Thyroid gland (tissue), 4 donors: ENCODE results near the gene OTOP3. TPM values are rescaled to one million over a fixed set of nuclear protein-coding genes. Genes with fewer than 3 reads are reported as not detected.

Experiments used
- DNase-seq, 2 donors: peaks; one replicate each; pipeline ENCODE4 v3.0.0-alpha.2; 2019
- H3K27ac ChIP-seq, 3 donors: fragments of 200-600 bp; sonication (generic); 1 replicate in 2 of 3; 2 replicates in 1 of 3; pipeline ENCODE4 v1.5.1; 2016 to 2019; ENCODE audit warnings: mild to moderate bottlenecking in 1 of 3, moderate library complexity in 1 of 3
- H3K27me3 ChIP-seq: fragments of 200-600 bp; sonication (generic); one replicate; pipeline ENCODE4 v1.5.1; 2019
- H3K36me3 ChIP-seq, 2 donors: fragments of 200-600 bp; sonication (generic); one replicate each; pipeline ENCODE4 v1.5.1; 2016 to 2019
- H3K4me1 ChIP-seq, 2 donors: fragments of 200-600 bp; sonication (generic); one replicate each; pipeline ENCODE4 v1.5.1; 2017 to 2019
- H3K4me3 ChIP-seq, 3 donors: fragments of 200-600 bp; sonication (generic); replicated peaks in 1 of 3; 1 replicate in 2 of 3; 2 replicates in 1 of 3; pipeline ENCODE4 v1.5.1; 2016; ENCODE audit warnings: mild to moderate bottlenecking in 1 of 3
- H3K9me3 ChIP-seq: fragments of 200-600 bp; sonication (generic); one replicate; pipeline ENCODE4 v1.5.1; 2017
- CTCF ChIP-seq, 6 experiments: fragments of 200-600 bp in 3 of 6; fragments of 450-650 bp in 3 of 6; sonication (generic) in 3 of 6; IDR thresholded peaks; one replicate each; pipeline ENCODE4 v1.5.1; 2016 to 2019; ENCODE audit warnings: antibody characterized with exemption in 6 of 6, mild to moderate bottlenecking in 2 of 6, inconsistent platforms in 1 of 6, moderate library complexity in 1 of 6
- POLR2A ChIP-seq, 2 donors: fragments of 450-650 bp; IDR thresholded peaks; one replicate each; pipeline ENCODE4 v1.6.1; 2017; ENCODE audit warnings: antibody characterized with exemption in 2 of 2, mild to moderate bottlenecking in 2 of 2, moderate library complexity in 1 of 2
- WGBS, 2 donors: methylation state at CpG; one replicate each; pipeline ENCODE4 v1.1.5; 2017; 5-methylcytosine and 5-hydroxymethylcytosine counted together
- intact Hi-C: fragments of 100-400 bp; cut with DNase I; formaldehyde crosslinking; loops from one replicate; pipeline ENCODE4 v1.15.1; 2023
- total RNA-seq, 4 donors: library from RNA; depleted of rRNA; stranded (reverse); fragments of >200 nt; gene quantifications; one replicate each; pipeline ENCODE4 v1.2.3, GENCODE V29; 2016

The OTOP3 gene
- total RNA-seq, 4 donors from 2014 or later: not detected

GRCh38 chr17:74959826-74960515 is 24.3 kb downstream of the OTOP3 start:
- intact Hi-C loops: loop anchor here (5.0 kb wide), 3 partner anchors 152 to 242 kb away; partner anchors contain the start of gene NHERF1
- peaks cover 0 to 3% of the 10 kb centered on the region in 2 donors for H3K4me1 ChIP-seq
- no peaks in the 10 kb centered on the region for H3K27me3 ChIP-seq
- H3K36me3 ChIP-seq: no peaks in the 10 kb centered on the region
- no peak for DNase-seq
- WGBS, 2 donors: 78 to 85% methylated on average over 5 to 14 of the region's 14 CpGs
- no peak overlapping the region for H3K4me3 ChIP-seq
- no peak for TF ChIP-seq CTCF (IDR thresholded peaks at IDR 0.05)
- no peak for TF ChIP-seq POLR2A (IDR thresholded peaks at IDR 0.05)
- H3K9me3 ChIP-seq: no peaks in the 10 kb centered on the region
- H3K27ac ChIP-seq: no peak overlapping the region

GRCh38 chr17:74960570-74961342 is 25.1 kb downstream of the OTOP3 start:
- peaks cover 0 to 3% of the 10 kb centered on the region in 2 donors for H3K4me1 ChIP-seq
- H3K27me3 ChIP-seq: no peaks in the 10 kb centered on the region
- no peak overlapping the region for H3K4me3 ChIP-seq
- no peaks in the 10 kb centered on the region for H3K9me3 ChIP-seq
- intact Hi-C loops: loop anchor here (5.0 kb wide), 2 partner anchors 152 to 242 kb away; no protein-coding TSS in a partner anchor
- 48 to 57% methylated on average over 18 to 19 of the region's 19 CpGs for WGBS, 2 donors
- no peak for TF ChIP-seq POLR2A (IDR thresholded peaks at IDR 0.05)
- TF ChIP-seq CTCF (IDR thresholded peaks at IDR 0.05): no peak
- no peak overlapping the region for H3K27ac ChIP-seq
- H3K36me3 ChIP-seq: no peaks in the 10 kb centered on the region
- DNase-seq: peak in 1 of 2 donors; percentile 58

GRCh38 chr17:74961657-74962350 is 26.1 kb downstream of the OTOP3 start:
- Histone ChIP-seq H3K9me3 (no peaks in the 10 kb centered on the region), H3K27ac (no peak overlapping the region), H3K4me3 (no peak overlapping the region), H3K36me3 (no peaks in the 10 kb centered on the region), H3K27me3 (no peaks in the 10 kb centered on the region), H3K4me1 (peaks cover 0 to 3% of the 10 kb centered on the region in 2 donors)
- WGBS, 2 donors: 5 to 45% methylated on average over 9 to 19 of the region's 23 CpGs
- peak; percentile 89 to 92 for DNase-seq
- no peak for TF ChIP-seq POLR2A (IDR thresholded peaks at IDR 0.05)
- TF ChIP-seq CTCF (IDR thresholded peaks at IDR 0.05): peak; percentile 53 to 81 (median 73)
- intact Hi-C loops: loop anchor here (5.0 kb wide), 2 partner anchors 150 to 240 kb away; no protein-coding TSS in a partner anchor

- Histone ChIP-seq H3K9me3 (no peaks in the 10 kb centered on the region), H3K4me1 (peaks cover 0 to 3% of the 10 kb centered on the region in 2 donors), H3K27ac (no peak overlapping the region), H3K27me3 (no peaks in the 10 kb centered on the region), H3K36me3 (no peaks in the 10 kb centered on the region), H3K4me3 (no peak overlapping the region)
- DNase-seq: no peak
- WGBS, 2 donors: 80 to 84% methylated on average over 9 to 15 of the region's 18 CpGs
- intact Hi-C loops: loop anchor here (5.0 kb wide), 2 partner anchors 149 to 239 kb away; no protein-coding TSS in a partner anchor
- TF ChIP-seq CTCF (IDR thresholded peaks at IDR 0.05) (no peak), POLR2A (IDR thresholded peaks at IDR 0.05) (no peak)
These were observed 27.1 kb downstream of the OTOP3 start for GRCh38 chr17:74962622-74963394.
